Iris pigment epithelial cell (primary cell): Measurements from ENCODE around the gene OSMR.
"Not testable (repeated sequence)": the region's sequence is repeated elsewhere in the genome, so short reads cannot be mapped to it uniquely, and the experiment has no call there.

Source experiments
- DNase-seq: peaks from one replicate; pipeline ENCODE4 v3.0.0-alpha.2; 2011; ENCODE audit warnings: low read depth

The OSMR gene

GRCh38 chr5:38831117-38831516 is 14.7 kb upstream of the OSMR start:
- DNase-seq = no peak

GRCh38 chr5:38831909-38832308 is 13.9 kb upstream of the OSMR start:
- peak; percentile 75 for DNase-seq

GRCh38 chr5:38832810-38833209 is 13.0 kb upstream of the OSMR start:
- DNase-seq = no peak

GRCh38 chr5:38835887-38836286 is 9.9 kb upstream of the OSMR start:
- DNase-seq = peak; percentile 78

GRCh38 chr5:38837416-38837815 is 8.4 kb upstream of the OSMR start:
- DNase-seq = no peak

- DNase-seq = no peak
Measured at GRCh38 chr5:38837932-38838331, 7.9 kb upstream of the OSMR start.

GRCh38 chr5:38843665-38844064 is 2.1 kb upstream of the OSMR start:
- DNase-seq = peak; percentile 54

GRCh38 chr5:38846379-38847011 is 683 bp downstream of the OSMR start:
- no peak for DNase-seq

- DNase-seq = no peak
Measured at GRCh38 chr5:38847559-38848347, 1.9 kb downstream of the OSMR start.

GRCh38 chr5:38848637-38849036 is 2.8 kb downstream of the OSMR start:
- DNase-seq = no peak

- DNase-seq = not testable (repeated sequence)
Measured at GRCh38 chr5:38851640-38852039, 5.8 kb downstream of the OSMR start.

- DNase-seq = peak; percentile 85
Measured at GRCh38 chr5:38853753-38854470, 8.1 kb downstream of the OSMR start.

GRCh38 chr5:38854907-38855306 is 9.1 kb downstream of the OSMR start:
- no peak for DNase-seq

GRCh38 chr5:38856660-38857059 is 10.8 kb downstream of the OSMR start:
- no peak for DNase-seq

GRCh38 chr5:38858839-38859238 is 13.0 kb downstream of the OSMR start:
- no peak for DNase-seq

GRCh38 chr5:38861986-38862770 is 16.4 kb downstream of the OSMR start:
- not testable (repeated sequence) for DNase-seq

GRCh38 chr5:38866362-38867031 is 20.7 kb downstream of the OSMR start:
- no peak for DNase-seq

GRCh38 chr5:38867032-38867398 is 21.2 kb downstream of the OSMR start:
- DNase-seq = no peak

GRCh38 chr5:38867416-38867815 is 21.6 kb downstream of the OSMR start:
- DNase-seq = no peak

- DNase-seq = no peak
Measured at GRCh38 chr5:38870595-38870994, 24.8 kb downstream of the OSMR start.

GRCh38 chr5:38871058-38871605 is 25.3 kb downstream of the OSMR start:
- no peak for DNase-seq
